Endodermal cell (in vitro differentiated cells): Measurements from ENCODE around the gene RPL18A. TPM values are rescaled to one million over a fixed set of nuclear protein-coding genes. Genes with fewer than 3 reads are reported as not detected.
A peak's percentile ranks its signal among the peaks of the same experiment; 100 is the strongest.

ENCODE experiments used
- DNase-seq: peaks from one replicate; pipeline ENCODE4 v3.0.0-alpha.2; 2017
- H3K27ac ChIP-seq: 2 replicates; pipeline ENCODE4 v1.5.1; 2013; ENCODE audit warnings: mild to moderate bottlenecking, low read depth, low read length, moderate library complexity
- H3K27me3 ChIP-seq: 2 replicates; pipeline ENCODE4 v1.6.1; 2013; ENCODE audit warnings: mild to moderate bottlenecking, low read length, moderate library complexity; ENCODE audit not compliant: insufficient read depth, control insufficient read depth, poor library complexity, severe bottlenecking
- H3K36me3 ChIP-seq: 2 replicates; pipeline ENCODE4 v1.7.0; 2013; ENCODE audit warnings: mild to moderate bottlenecking, low read length, moderate library complexity; ENCODE audit not compliant: control insufficient read depth, insufficient read depth
- H3K4me1 ChIP-seq: one replicate; pipeline ENCODE4 v1.7.0; 2013; ENCODE audit warnings: low read length; ENCODE audit not compliant: control insufficient read depth, insufficient read depth
- H3K4me3 ChIP-seq: 2 replicates; pipeline ENCODE4 v1.5.1; 2013; ENCODE audit warnings: mild to moderate bottlenecking, low read length, moderate library complexity
- H3K9ac ChIP-seq: 2 replicates; pipeline ENCODE4 v1.6.1; 2013; ENCODE audit warnings: mild to moderate bottlenecking, low read length, moderate library complexity; ENCODE audit not compliant: poor library complexity, severe bottlenecking; ENCODE audit errors: extremely low read depth
- H3K9me3 ChIP-seq: 2 replicates; pipeline ENCODE4 v1.6.1; 2013; ENCODE audit warnings: mild to moderate bottlenecking, low read length, moderate library complexity; ENCODE audit not compliant: control insufficient read depth
- H3K27ac Mint-ChIP-seq: 2 replicates; pipeline ENCODE4 v1.8.0; 2020; ENCODE audit warnings: mixed read lengths
- H3K27me3 Mint-ChIP-seq: 2 replicates; pipeline ENCODE4 v1.8.0; 2021; ENCODE audit warnings: mild to moderate bottlenecking, mixed read lengths; ENCODE audit not compliant: insufficient read depth
- H3K36me3 Mint-ChIP-seq: 2 replicates; pipeline ENCODE4 v1.8.0; 2020; ENCODE audit warnings: low read depth, mixed read lengths
- H3K4me1 Mint-ChIP-seq: 2 replicates; pipeline ENCODE4 v1.8.0; 2020; ENCODE audit warnings: mixed read lengths
- H3K4me3 Mint-ChIP-seq: 2 replicates; pipeline ENCODE4 v1.8.0; 2020; ENCODE audit warnings: mild to moderate bottlenecking, moderate library complexity, mixed read lengths
- H3K9me3 Mint-ChIP-seq: 2 replicates; pipeline ENCODE4 v1.8.0; 2020; ENCODE audit warnings: mild to moderate bottlenecking, mixed read lengths
- CTCF ChIP-seq: fragments of 200-600 bp; sonication (generic); conservative IDR thresholded peaks from 2 replicates; pipeline ENCODE4 v1.5.0; 2021; ENCODE audit warnings: antibody characterized with exemption, mild to moderate bottlenecking
- WGBS, 2 experiments: methylation state at CpG; one replicate each; pipeline versions ENCODE4 v1.1.5 to v1.1.7; 2013; ENCODE audit warnings: missing lambda C conversion rate in 2 of 2, mixed read lengths in 1 of 2; ENCODE audit not compliant: insufficient coverage in 1 of 2, insufficient read length in 1 of 2; 5-methylcytosine and 5-hydroxymethylcytosine counted together
- long read RNA-seq, 4 experiments: library from polyadenylated mRNA in 2 of 4; library from RNA in 1 of 4; library from capped mRNA in 1 of 4; stranded (forward) in 3 of 4; unstranded in 1 of 4; transcript quantifications; one replicate each; pipeline ENCODE4 v2.0.0, GENCODE V29; 2020 to 2021; ENCODE audit warnings: inconsistent platforms in 1 of 4
- polyA plus RNA-seq, 2 experiments: library from polyadenylated mRNA; stranded (reverse); fragments of 50-300 nt; gene quantifications; one replicate each; pipeline ENCODE4 v1.2.3, GENCODE V29; 2013
- total RNA-seq, 2 donors: library from RNA; stranded (reverse); fragmentation: NEBNext Ultra II Directional in 1 of 2; extraction: Animal tissue kit (Norgen Biotek cat#: 25700) in 1 of 2; gene quantifications; 2 replicates in 1 of 2; 3 replicates in 1 of 2; pipeline ENCODE4 v1.2.1, GENCODE V29; 2021

RPL18A gene
- total RNA-seq, result 1,000 to 10,000 TPM; 1,886 to 2,166 TPM
- 2,294 TPM for polyA plus RNA-seq (2013, experiment 1 of 2)
- 2,156 TPM for polyA plus RNA-seq (2013, experiment 2 of 2)
- long read RNA-seq, experiment 1, transcript RPL18A-203 (4 exons, 1,084 nt), result minor isoform, 15 of 430 reads
- long read RNA-seq, experiment 1, transcript RPL18A-201 (5 exons, 665 nt), result major isoform, 376 of 430 reads
- long read RNA-seq, experiment 1, partial matches to known transcripts, result 9 of 430 reads
- long read RNA-seq, experiment 1, other reads (novel, unspliced or antisense), result 30 of 430 reads
- long read RNA-seq, experiment 2, transcript RPL18A-201 (5 exons, 665 nt), result major isoform, 5 of 7 reads
- long read RNA-seq, experiment 2, partial matches to known transcripts, result 1 of 7 reads
- long read RNA-seq, experiment 2, other reads (novel, unspliced or antisense), result 0 of 7 reads
- long read RNA-seq, experiment 3, transcript RPL18A-201 (5 exons, 665 nt), result major isoform, 1,243 of 1,281 reads
- long read RNA-seq, experiment 3, transcript RPL18A-203 (4 exons, 1,084 nt), result minor isoform, 6 of 1,281 reads
- long read RNA-seq, experiment 3, partial matches to known transcripts, result 22 of 1,281 reads
- long read RNA-seq, experiment 3, other reads (novel, unspliced or antisense), result 8 of 1,281 reads
- long read RNA-seq, experiment 4, partial matches to known transcripts, result 125 of 130 reads
- long read RNA-seq, experiment 4, other reads (novel, unspliced or antisense), result 4 of 130 reads

GRCh38 chr19:17859533-17860330 lies at the start of gene RPL18A:
RPL18A (plus strand) TSS chr19:17859910; CDS start chr19:17859957, 47 bp downstream.
- Histone ChIP-seq H3K9ac (peak within 1 kb of the TSS; percentile 97), H3K27me3 (peaks cover 4% of the 10 kb centered on the region), H3K36me3 (peaks cover 43% of the 10 kb centered on the region), H3K9me3 (no peaks in the 10 kb centered on the region), H3K4me1 (no peaks in the 10 kb centered on the region), H3K4me3 (peak within 1 kb of the TSS; percentile 100), H3K27ac (peak within 1 kb of the TSS; percentile 74)
- peak within 1 kb of the TSS; percentile 99 for H3K27ac Mint-ChIP-seq
- H3K9me3 Mint-ChIP-seq, result no peaks in the 10 kb centered on the region
- peaks cover 12% of the 10 kb centered on the region for H3K4me1 Mint-ChIP-seq
- H3K27me3 Mint-ChIP-seq, result peaks cover 6% of the 10 kb centered on the region
- DNase-seq, result peak; percentile 100
- TF ChIP-seq CTCF, result peak; percentile 79
- WGBS, 2 experiments, result 0% methylated on average over 24 to 80 of the region's 80 CpGs
- peaks cover 45% of the 10 kb centered on the region for H3K36me3 Mint-ChIP-seq
- H3K4me3 Mint-ChIP-seq, result peak within 1 kb of the TSS; percentile 99

DNA sequence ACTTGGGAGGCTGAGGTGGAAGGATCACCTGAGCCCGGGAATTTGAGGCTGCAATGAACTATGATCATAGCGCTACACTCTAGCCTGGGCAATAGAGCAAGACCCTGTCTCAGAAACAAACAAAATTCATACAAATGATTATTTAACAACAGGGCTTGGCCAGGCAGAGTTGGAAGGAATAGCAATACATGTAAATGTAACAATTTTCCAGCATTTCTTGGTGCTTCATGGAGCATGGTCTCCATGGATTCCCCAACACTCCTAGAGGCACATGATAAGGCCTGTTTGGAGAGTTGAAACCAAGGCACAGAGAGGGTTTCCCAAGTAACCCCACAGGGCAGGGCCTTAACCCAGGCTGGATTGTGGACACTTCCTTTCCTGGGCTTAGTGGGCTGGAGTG lies 48.6 kb upstream of the RPL18A start:
- DNase-seq, result no peak
- Histone ChIP-seq H3K9me3 (no peaks in the 10 kb centered on the region), H3K4me1 (no peaks in the 10 kb centered on the region), H3K9ac (no peak overlapping the region), H3K27me3 (no peaks in the 10 kb centered on the region), H3K27ac (no peak overlapping the region), H3K4me3 (no peak overlapping the region), H3K36me3 (no peaks in the 10 kb centered on the region)
- Mint-ChIP-seq H3K36me3 (no peaks in the 10 kb centered on the region), H3K27me3 (peaks cover 6% of the 10 kb centered on the region), H3K9me3 (no peaks in the 10 kb centered on the region), H3K27ac (no peak overlapping the region), H3K4me3 (no peak overlapping the region), H3K4me1 (no peaks in the 10 kb centered on the region)
- 73 to 88% methylated on average over 1 to 2 of the region's 2 CpGs for whole genome bisulfite sequencing, 2 experiments
- TF ChIP-seq CTCF, result no peak

GRCh38 chr19:17811681-17812080 lies 48.0 kb upstream of the RPL18A start:
- Histone ChIP-seq H3K4me3 (no peak overlapping the region), H3K9ac (no peak overlapping the region), H3K27me3 (no peaks in the 10 kb centered on the region), H3K9me3 (no peaks in the 10 kb centered on the region), H3K36me3 (no peaks in the 10 kb centered on the region), H3K27ac (no peak overlapping the region), H3K4me1 (no peaks in the 10 kb centered on the region)
- TF ChIP-seq CTCF, result no peak
- H3K36me3 Mint-ChIP-seq, result no peaks in the 10 kb centered on the region
- H3K27ac Mint-ChIP-seq, result no peak overlapping the region
- no peaks in the 10 kb centered on the region for H3K4me1 Mint-ChIP-seq
- no peaks in the 10 kb centered on the region for H3K9me3 Mint-ChIP-seq
- H3K27me3 Mint-ChIP-seq, result peaks cover 6% of the 10 kb centered on the region
- H3K4me3 Mint-ChIP-seq, result no peak overlapping the region
- no peak for DNase-seq
- 90 to 93% methylated on average over 11 to 20 of the region's 20 CpGs for WGBS, 2 experiments
